Measurements from ENCODE around the gene CA4. TPM values are rescaled to one million over a fixed set of nuclear protein-coding genes. Genes with fewer than 3 reads are reported as not detected.
A peak's percentile ranks its signal among the peaks of the same experiment; 100 is the strongest.
"Not testable (repeated sequence)": the region's sequence is repeated elsewhere in the genome, so short reads cannot be mapped to it uniquely, and the experiment has no call there.

Gene CA4
- total RNA-seq, 1 experiment from 2014 or later: 6.7 TPM

GRCh38 chr17:60174767-60175166, 25.0 kb downstream of the CA4 start:
- peak; percentile 62 for ATAC-seq
- H3K36me3 Mint-ChIP-seq: peaks cover 22% of the 10 kb centered on the region
- CTCF ChIA-PET: interaction anchor here (0.6 to 1.2 kb wide), 6 partner anchors 17 to 538 kb away, joined by 3 to 5 read pairs (median 4); no protein-coding TSS in a partner anchor
- H3K4me3 Mint-ChIP-seq; POLR2A ChIA-PET; DNase-seq (ENCODE audit: low spot score); H3K27me3 Mint-ChIP-seq (ENCODE audit: low read depth); H3K9me3 Mint-ChIP-seq: not testable (repeated sequence)
- H3K4me1 Mint-ChIP-seq: peaks cover 17% of the 10 kb centered on the region
- 0 out of 2 replicates have a peak, but pooled peaks have one; percentile 54 for TF ChIP-seq EMX1 (CRISPR knock-in tag; IDR thresholded peaks at IDR 0.05)
- peak overlapping the region; percentile 46; the same call in 1 of the 2 replicates for H3K27ac Mint-ChIP-seq

- not testable (repeated sequence) for H3K27ac Mint-ChIP-seq; DNase-seq (ENCODE audit: low spot score)
Observed at GRCh38 chr17:60176763-60177162, 27.0 kb downstream of the CA4 start.

GRCh38 chr17:60178180-60178579, 28.4 kb downstream of the CA4 start:
- H3K36me3 Mint-ChIP-seq: peaks cover 49% of the 10 kb centered on the region
- DNase-seq (ENCODE audit: low spot score); H3K9me3 Mint-ChIP-seq; ATAC-seq; H3K4me3 Mint-ChIP-seq; H3K4me1 Mint-ChIP-seq; H3K27me3 Mint-ChIP-seq (ENCODE audit: low read depth); CTCF ChIA-PET; POLR2A ChIA-PET; H3K27ac Mint-ChIP-seq: not testable (repeated sequence)

More at GRCh38 chr17:60176763-60177162, 27.0 kb downstream of the CA4 start:
- CTCF ChIA-PET: interaction anchor here (0.7 kb wide), 1 partner anchor 13 kb away, joined by 3 read pairs; no protein-coding TSS in a partner anchor
- POLR2A ChIA-PET; H3K27me3 Mint-ChIP-seq (ENCODE audit: low read depth); H3K4me3 Mint-ChIP-seq; H3K9me3 Mint-ChIP-seq; ATAC-seq; H3K4me1 Mint-ChIP-seq: not testable (repeated sequence)
- peaks cover 38% of the 10 kb centered on the region for H3K36me3 Mint-ChIP-seq

GRCh38 chr17:60180380-60180779, 30.6 kb downstream of the CA4 start:
- POLR2A ChIA-PET; CTCF ChIA-PET; H3K4me1 Mint-ChIP-seq; H3K9me3 Mint-ChIP-seq; H3K4me3 Mint-ChIP-seq; DNase-seq (ENCODE audit: low spot score); H3K27me3 Mint-ChIP-seq (ENCODE audit: low read depth); ATAC-seq: not testable (repeated sequence)
- Mint-ChIP-seq H3K36me3 (peaks cover 65% of the 10 kb centered on the region), H3K27ac (peak overlapping the region; percentile 2; the same call in 1 of the 2 replicates)

- H3K4me1 Mint-ChIP-seq; ATAC-seq; H3K27me3 Mint-ChIP-seq (ENCODE audit: low read depth); DNase-seq (ENCODE audit: low spot score); POLR2A ChIA-PET; H3K27ac Mint-ChIP-seq; CTCF ChIA-PET; H3K4me3 Mint-ChIP-seq; H3K9me3 Mint-ChIP-seq: not testable (repeated sequence)
- peaks cover 58% of the 10 kb centered on the region for H3K36me3 Mint-ChIP-seq
Observed at GRCh38 chr17:60186372-60186771, 36.6 kb downstream of the CA4 start.

- CTCF ChIA-PET; H3K4me1 Mint-ChIP-seq; POLR2A ChIA-PET; H3K9me3 Mint-ChIP-seq; H3K27ac Mint-ChIP-seq; H3K4me3 Mint-ChIP-seq; ATAC-seq; H3K27me3 Mint-ChIP-seq (ENCODE audit: low read depth); DNase-seq (ENCODE audit: low spot score): not testable (repeated sequence)
- peaks cover 56% of the 10 kb centered on the region for H3K36me3 Mint-ChIP-seq
Observed at GRCh38 chr17:60186846-60187745, 37.3 kb downstream of the CA4 start.

GRCh38 chr17:60188759-60189158, 39.0 kb downstream of the CA4 start:
- POLR2A ChIA-PET: no interaction called here
- Mint-ChIP-seq H3K36me3 (peaks cover 54% of the 10 kb centered on the region), H3K27ac (no peak overlapping the region), H3K4me1 (no peaks in the 10 kb centered on the region), H3K9me3 (no peaks in the 10 kb centered on the region), H3K27me3 (ENCODE audit: low read depth) (no peaks in the 10 kb centered on the region), H3K4me3 (no peak overlapping the region)
- no peak for ATAC-seq
- TF ChIP-seq SMAD3 (CRISPR knock-in tag; IDR thresholded peaks at IDR 0.05; ENCODE audit: borderline replicate concordance) (no peak), MLX (CRISPR knock-in tag; IDR thresholded peaks at IDR 0.05) (no peak), HMGA2 (CRISPR knock-in tag; IDR thresholded peaks at IDR 0.05) (no peak), SMAD4 (CRISPR knock-in tag; IDR thresholded peaks at IDR 0.05) (no peak), E2F5 (CRISPR knock-in tag; IDR thresholded peaks at IDR 0.05) (no peak), ZSCAN18 (CRISPR knock-in tag; IDR thresholded peaks at IDR 0.05) (no peak), ZNF121 (CRISPR knock-in tag; IDR thresholded peaks at IDR 0.05) (no peak), ELF4 (CRISPR knock-in tag; IDR thresholded peaks at IDR 0.05; ENCODE audit: low read depth) (no peak), ATF1 (CRISPR knock-in tag; IDR thresholded peaks at IDR 0.05) (no peak), E2F4 (CRISPR knock-in tag; IDR thresholded peaks at IDR 0.05; ENCODE audit: borderline replicate concordance, low read depth) (no peak), IRF1 (CRISPR knock-in tag; IDR thresholded peaks at IDR 0.05) (no peak)
- DNase-seq (ENCODE audit: low spot score): no peak
- CTCF ChIA-PET: no interaction called here
